Renal cortical epithelial cell (primary cell): ENCODE data around the gene PRDX1. TPM values are rescaled to one million over a fixed set of nuclear protein-coding genes. Genes with fewer than 3 reads are reported as not detected.

ENCODE experiments used
- DNase-seq: peaks from one replicate; pipeline ENCODE4 v3.0.0-alpha.2; 2011; ENCODE audit warnings: low read depth
- total RNA-seq: library from RNA; depleted of rRNA; stranded (reverse); fragments of >200 nt; gene quantifications from 2 replicates; pipeline ENCODE4 v1.2.3, GENCODE V29; 2014

The PRDX1 gene
- total RNA-seq, 1 donor from 2014 or later, result 649 TPM

DNA sequence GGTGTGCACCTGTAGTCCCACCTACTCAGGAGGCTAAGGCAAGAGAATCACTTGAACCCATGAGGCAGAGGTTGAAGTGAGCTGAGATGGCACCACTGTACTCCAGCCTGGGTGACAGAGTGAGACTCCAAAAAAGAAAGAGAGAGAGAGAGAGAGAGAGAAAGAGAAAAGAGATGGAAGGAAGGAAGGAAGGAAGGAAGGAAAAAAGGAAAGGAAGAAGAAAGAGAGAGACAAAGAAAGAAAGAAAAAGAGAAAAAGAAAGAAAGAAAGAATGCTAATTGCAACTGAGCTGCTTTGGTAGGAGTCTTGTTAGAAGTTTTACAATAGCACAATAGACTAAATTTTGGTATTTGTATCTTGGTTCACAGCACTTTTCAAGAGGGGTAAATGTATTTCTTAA, 56.4 kb downstream of the PRDX1 start:
- no peak for DNase-seq

Other genes starting within 250 kb of the PRDX1 start
- 0.30 and 0.52 TPM in 2 replicates for gene HPDL, start 195.0 kb downstream of the PRDX1 start, total RNA-seq
- gene TOE1, start 181.7 kb downstream of the PRDX1 start, total RNA-seq, result 10.4 and 13.5 TPM in 2 replicates
- gene MUTYH, start 181.4 kb downstream of the PRDX1 start, total RNA-seq, result 9.4 and 13.5 TPM in 2 replicates
- 1.0 and 1.6 TPM in 2 replicates for gene TESK2, start 30.7 kb downstream of the PRDX1 start, total RNA-seq
- gene CCDC163, start 21.8 kb downstream of the PRDX1 start, total RNA-seq, result 0.50 TPM in 1 of 2 replicates, not detected in the other
- 0.87 and 2.5 TPM in 2 replicates for gene MMACHC, start 21.6 kb downstream of the PRDX1 start, total RNA-seq
- 101 and 183 TPM in 2 replicates for gene AKR1A1, start 28.9 kb upstream of the PRDX1 start, total RNA-seq
- 31.4 and 46.4 TPM in 2 replicates for gene NASP, start 62.2 kb upstream of the PRDX1 start, total RNA-seq
- 0.52 and 1.1 TPM in 2 replicates for gene CCDC17, start 102.2 kb upstream of the PRDX1 start, total RNA-seq
- 126 and 140 TPM in 2 replicates for gene GPBP1L1, start 164.6 kb upstream of the PRDX1 start, total RNA-seq
- 13.2 and 14.4 TPM in 2 replicates for gene TMEM69, start 166.3 kb upstream of the PRDX1 start, total RNA-seq
- 8.2 and 18.4 TPM in 2 replicates for gene IPP, start 228.8 kb upstream of the PRDX1 start, total RNA-seq